Mucosa of descending colon (tissue), 3 donors: Measurements from ENCODE around the gene LEO1. TPM values are rescaled to one million over a fixed set of nuclear protein-coding genes. Genes with fewer than 3 reads are reported as not detected.
A peak's percentile ranks its signal among the peaks of the same experiment; 100 is the strongest.

Source experiments
- ATAC-seq: fragments of 200-7000 bp; cut with Tn5 transposase; one replicate; pipeline ENCODE4 v1.9.1; 2020; ENCODE audit warnings: mild to moderate bottlenecking, moderate library complexity
- DNase-seq, 3 donors: peaks; one replicate each; pipeline ENCODE4 v3.0.0-alpha.2; 2020
- H3K36me3 ChIP-seq: fragments of 200-600 bp; one replicate; pipeline ENCODE4 v1.8.0; 2021; ENCODE audit warnings: low read depth, mild to moderate bottlenecking
- H3K4me1 ChIP-seq: fragments of 200-600 bp; one replicate; pipeline ENCODE4 v1.8.0; 2021; ENCODE audit warnings: low read depth, mild to moderate bottlenecking
- H3K4me3 ChIP-seq: fragments of 200-600 bp; one replicate; pipeline ENCODE4 v1.8.0; 2021; ENCODE audit warnings: mild to moderate bottlenecking
- H3K9me3 ChIP-seq: fragments of 200-600 bp; one replicate; pipeline ENCODE4 v1.8.0; 2021; ENCODE audit warnings: mild to moderate bottlenecking
- intact Hi-C, 2 donors: fragments of 100-400 bp; cut with DNase I in 1 of 2; cut with micrococcal nuclease in 1 of 2; formaldehyde crosslinking; loops; one replicate each; pipeline versions ENCODE4 v1.11.0 to v1.11.1; 2022; cut with DNase I, micrococcal nuclease
- total RNA-seq, 3 donors: library from RNA; stranded (reverse); fragmentation: NEBNext Ultra II Directional in 2 of 3; extraction: Animal tissue kit (Norgen Biotek cat#: 25700) in 2 of 3; gene quantifications; one replicate each; pipeline versions ENCODE4 v1.2.1 to v1.2.4, GENCODE V29; 2021 to 2023
- TF ChIP-seq, protein P1 (sequence below): fragments of 200-600 bp; IDR thresholded peaks from one replicate; pipeline ENCODE4 v1.8.0; 2022; ENCODE audit warnings: antibody characterized with exemption, mild to moderate bottlenecking
- donor health status: DM: no; HTN: no; CAD: no; lungs with moderate emphysema.
- donor health status: DM: no; HTN: no; CAD: no.
- donor health status: DM: no; HTN: yes; CAD: no.

Gene LEO1
- total RNA-seq, 3 donors from 2014 or later = 21.3 to 26.6 (median 26.3) TPM

DNA sequence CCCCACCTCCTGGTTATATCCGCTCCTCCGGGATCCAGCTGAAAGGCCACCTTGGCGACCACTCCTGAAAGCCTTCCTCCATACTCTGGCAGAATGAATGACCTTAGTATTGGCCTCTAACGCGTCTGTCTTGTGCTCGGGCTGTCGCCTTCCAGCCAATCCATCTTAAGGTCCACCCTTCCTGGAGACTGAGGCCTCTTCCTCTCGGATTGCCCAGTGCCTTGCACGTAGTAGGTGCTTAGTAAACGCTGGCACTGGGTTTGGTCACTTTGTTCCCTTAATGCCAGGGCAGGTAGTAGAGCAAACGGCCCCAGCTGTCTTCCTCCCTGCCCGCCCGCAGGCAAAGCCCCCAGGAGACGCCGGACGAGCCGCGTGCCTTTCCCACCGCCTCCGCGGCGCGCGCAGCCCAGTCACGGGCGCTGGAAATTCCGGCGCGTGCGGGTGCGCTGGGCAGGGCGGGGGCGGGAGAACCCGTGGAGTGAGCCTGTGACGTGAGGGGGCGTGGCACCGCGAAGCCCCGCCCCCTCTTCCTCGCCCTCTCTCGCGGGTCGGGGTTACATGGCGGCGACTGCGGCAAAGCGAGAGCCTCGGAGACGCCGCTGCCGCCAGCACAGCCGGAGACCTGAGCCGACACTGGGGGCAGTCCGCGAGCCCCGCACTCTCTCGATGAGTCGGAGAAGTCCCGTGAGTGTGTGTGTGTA, 47.3 kb upstream of the LEO1 start, which contains the start of gene MAPK6:
MAPK6 (plus strand) TSS at position 527 of the 701 bp plus-strand sequence. CDS start 27,242 bp downstream, outside the sequence.
- peak; percentile 95 to 97 (median 96) for DNase-seq
- Histone ChIP-seq H3K36me3 (no peaks in the 10 kb centered on the region), H3K9me3 (no peaks in the 10 kb centered on the region), H3K4me1 (peaks cover 26% of the 10 kb centered on the region), H3K4me3 (peak within 1 kb of the TSS; percentile 40)
- peak; percentile 93 for ATAC-seq
- TF ChIP-seq, protein P1, sequence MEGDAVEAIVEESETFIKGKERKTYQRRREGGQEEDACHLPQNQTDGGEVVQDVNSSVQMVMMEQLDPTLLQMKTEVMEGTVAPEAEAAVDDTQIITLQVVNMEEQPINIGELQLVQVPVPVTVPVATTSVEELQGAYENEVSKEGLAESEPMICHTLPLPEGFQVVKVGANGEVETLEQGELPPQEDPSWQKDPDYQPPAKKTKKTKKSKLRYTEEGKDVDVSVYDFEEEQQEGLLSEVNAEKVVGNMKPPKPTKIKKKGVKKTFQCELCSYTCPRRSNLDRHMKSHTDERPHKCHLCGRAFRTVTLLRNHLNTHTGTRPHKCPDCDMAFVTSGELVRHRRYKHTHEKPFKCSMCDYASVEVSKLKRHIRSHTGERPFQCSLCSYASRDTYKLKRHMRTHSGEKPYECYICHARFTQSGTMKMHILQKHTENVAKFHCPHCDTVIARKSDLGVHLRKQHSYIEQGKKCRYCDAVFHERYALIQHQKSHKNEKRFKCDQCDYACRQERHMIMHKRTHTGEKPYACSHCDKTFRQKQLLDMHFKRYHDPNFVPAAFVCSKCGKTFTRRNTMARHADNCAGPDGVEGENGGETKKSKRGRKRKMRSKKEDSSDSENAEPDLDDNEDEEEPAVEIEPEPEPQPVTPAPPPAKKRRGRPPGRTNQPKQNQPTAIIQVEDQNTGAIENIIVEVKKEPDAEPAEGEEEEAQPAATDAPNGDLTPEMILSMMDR = no peak
- intact Hi-C loops = no loop called here

DNA sequence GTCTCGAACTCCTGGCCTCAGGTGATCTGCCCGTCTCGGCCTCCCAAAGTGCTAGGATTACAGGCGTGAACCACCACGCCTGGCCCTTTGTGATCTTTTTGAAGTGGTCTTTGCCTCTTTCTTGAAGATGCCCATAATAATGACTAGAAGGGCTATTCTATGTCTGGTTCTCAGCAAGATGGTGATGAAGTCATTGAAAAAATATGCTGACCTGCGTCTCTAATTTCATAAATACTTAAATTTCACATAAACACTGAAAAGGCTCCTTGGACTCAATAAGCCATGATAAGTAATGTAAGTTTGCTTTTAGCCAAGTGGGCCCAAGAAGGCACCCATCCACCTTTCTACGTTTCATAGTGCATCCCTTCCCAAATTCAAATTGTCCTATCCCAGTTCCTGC, 46.7 kb upstream of the LEO1 start:
- intact Hi-C loops = no loop called here
- H3K4me3 ChIP-seq = no peak overlapping the region

DNA sequence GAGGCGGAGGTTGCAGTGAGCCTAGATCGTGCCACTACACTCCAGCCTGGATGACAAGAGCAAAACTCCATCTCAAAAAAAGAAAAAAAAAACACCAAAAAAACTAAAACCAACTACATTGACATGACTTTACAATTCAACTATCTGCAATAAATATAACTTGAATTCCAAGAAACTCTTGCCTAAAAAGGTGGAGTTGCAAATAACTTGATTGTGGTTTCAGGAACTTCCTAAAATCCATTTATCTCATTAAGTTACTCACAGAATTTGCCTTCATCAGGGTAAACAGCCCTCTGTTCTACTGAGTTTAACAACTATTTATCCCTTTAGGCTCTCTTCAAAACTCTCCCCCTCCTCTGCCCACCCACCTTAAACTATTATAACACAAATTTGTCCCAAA, 44.7 kb upstream of the LEO1 start:
- H3K4me3 ChIP-seq = no peak overlapping the region
- no peaks in the 10 kb centered on the region for H3K9me3 ChIP-seq
- TF ChIP-seq, protein P1 = no peak
- DNase-seq (no peak), ATAC-seq (no peak)
- intact Hi-C loops = no loop called here
- no peaks in the 10 kb centered on the region for H3K36me3 ChIP-seq
- H3K4me1 ChIP-seq = peaks cover 6% of the 10 kb centered on the region

More for the DNA sequence above, 46.7 kb upstream of the LEO1 start:
- ATAC-seq (no peak), DNase-seq (no peak)
- TF ChIP-seq, protein P1 = no peak
- H3K4me1 ChIP-seq = peaks cover 25% of the 10 kb centered on the region
- H3K36me3 ChIP-seq = no peaks in the 10 kb centered on the region
- no peaks in the 10 kb centered on the region for H3K9me3 ChIP-seq

DNA sequence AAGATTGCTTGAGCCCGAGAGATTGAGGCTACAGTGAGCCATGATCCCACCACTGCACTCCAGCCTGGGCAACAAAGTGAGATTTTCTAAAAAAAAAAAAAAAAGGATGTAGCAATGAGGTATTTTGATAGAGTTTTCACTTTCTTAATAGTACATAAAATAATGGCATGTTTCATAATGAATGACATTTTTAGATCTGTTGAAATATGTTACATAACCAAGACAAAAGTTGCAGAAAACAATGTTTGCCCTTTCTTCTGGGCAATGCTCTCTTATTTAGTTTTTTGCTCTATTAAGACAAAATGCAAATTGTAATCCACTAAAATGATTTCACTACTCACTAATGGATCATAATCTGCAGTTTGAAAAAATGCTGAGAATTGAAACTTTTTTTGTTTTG, 43.0 kb upstream of the LEO1 start:
- DNase-seq (no peak), ATAC-seq (no peak)
- TF ChIP-seq, protein P1 = no peak
- intact Hi-C loops = loop anchor here in 1 of 2 donors (5.0 kb wide), 1 partner anchor 58 kb away; no protein-coding TSS in a partner anchor
- H3K9me3 ChIP-seq = no peaks in the 10 kb centered on the region
- no peaks in the 10 kb centered on the region for H3K36me3 ChIP-seq
- no peak overlapping the region for H3K4me3 ChIP-seq
- peaks cover 5% of the 10 kb centered on the region for H3K4me1 ChIP-seq

DNA sequence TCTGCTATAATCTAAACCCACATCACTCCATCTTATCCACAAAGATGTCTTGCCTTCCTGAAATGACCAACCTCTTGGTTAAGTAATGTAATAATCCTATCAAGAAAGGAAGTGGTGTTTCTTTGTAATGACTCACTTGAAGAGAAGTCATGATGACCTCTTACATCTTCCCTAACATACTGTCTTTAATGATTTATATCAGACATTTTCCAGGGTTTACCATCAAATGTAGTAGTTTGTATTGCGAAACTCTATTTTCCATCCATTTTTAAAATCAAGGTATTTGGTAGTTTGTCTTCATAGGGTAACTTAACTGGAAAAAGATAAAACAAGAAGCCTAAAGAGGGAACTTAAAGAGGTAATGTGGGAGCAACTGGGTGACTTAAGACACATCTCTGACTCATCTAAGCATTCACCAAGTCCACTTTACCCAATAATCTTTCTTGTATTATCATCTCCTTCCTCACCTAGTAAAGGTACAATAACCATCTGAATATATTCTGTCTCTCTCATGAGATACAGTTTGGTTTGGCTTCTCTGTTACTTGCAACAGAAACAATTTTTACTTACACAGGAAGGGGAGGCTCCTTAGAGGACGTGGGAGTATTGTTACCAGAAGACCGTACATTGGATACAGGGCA, 41.7 kb upstream of the LEO1 start:
- ATAC-seq = no peak
- Histone ChIP-seq H3K36me3 (no peaks in the 10 kb centered on the region), H3K4me3 (no peak overlapping the region), H3K4me1 (no peaks in the 10 kb centered on the region), H3K9me3 (no peaks in the 10 kb centered on the region)
- TF ChIP-seq, protein P1 = no peak
- intact Hi-C loops = loop anchor here in 1 of 2 donors (5.0 kb wide), 1 partner anchor 59 kb away; no protein-coding TSS in a partner anchor
- DNase-seq = no peak
